Esophagus muscularis mucosa (tissue), 3 donors: ENCODE data around the gene MEG3.

ENCODE experiments used
- POLR2A ChIP-seq: fragments of 450-650 bp; IDR thresholded peaks from one replicate; pipeline ENCODE4 v1.6.1; 2017; ENCODE audit warnings: antibody characterized with exemption, moderate library complexity, mild to moderate bottlenecking, low read depth
- POLR2AphosphoS5 ChIP-seq, 2 donors: sonication (generic); formaldehyde crosslinking; IDR thresholded peaks; one replicate each; pipeline ENCODE4 v1.6.1; 2017; ENCODE audit warnings: antibody characterized with exemption in 2 of 2
- TF ChIP-seq, protein P1 (sequence below), 3 experiments: fragments of 200-600 bp in 2 of 3; fragments of 450-650 bp in 1 of 3; sonication (generic) in 2 of 3; IDR thresholded peaks; one replicate each; pipeline ENCODE4 v1.5.1; 2017 to 2019; ENCODE audit warnings: antibody characterized with exemption in 3 of 3, mild to moderate bottlenecking in 2 of 3, moderate library complexity in 1 of 3

DNA sequence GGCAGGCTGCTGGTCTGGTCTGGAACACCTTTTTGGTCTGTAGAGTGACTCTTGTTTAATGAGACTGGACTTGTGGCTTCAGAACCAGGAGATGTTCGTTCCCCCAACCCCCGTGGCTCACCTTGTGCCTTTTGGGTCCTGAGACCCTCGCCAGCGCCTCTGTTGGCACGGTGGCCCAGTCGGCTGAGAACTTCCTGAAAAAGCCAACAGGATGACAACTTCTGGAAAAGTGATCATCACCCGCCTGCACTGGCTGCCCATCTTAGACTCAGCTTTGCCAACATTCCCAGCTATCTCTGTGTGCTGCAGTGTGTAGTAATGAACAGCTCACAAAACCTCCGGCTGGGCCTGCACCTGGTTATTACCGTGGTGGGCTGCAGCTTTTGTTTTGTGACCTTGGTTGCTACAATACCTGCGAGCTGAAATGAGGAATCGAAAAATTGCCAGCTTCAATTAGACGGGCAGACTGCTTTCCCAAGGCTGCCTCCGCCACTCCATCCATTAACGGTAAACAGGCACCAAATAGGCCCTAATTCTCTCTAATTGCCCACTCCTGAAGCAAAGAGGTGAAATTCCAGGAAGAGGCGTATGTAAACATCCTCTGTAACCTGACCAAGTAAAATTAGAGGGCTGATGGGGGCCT lies 16.0 kb downstream of the MEG3 start:
- TF ChIP-seq POLR2A, result no peak
- no peak for TF ChIP-seq POLR2AphosphoS5 (IDR thresholded peaks at IDR 0.05)
- TF ChIP-seq, protein P1, sequence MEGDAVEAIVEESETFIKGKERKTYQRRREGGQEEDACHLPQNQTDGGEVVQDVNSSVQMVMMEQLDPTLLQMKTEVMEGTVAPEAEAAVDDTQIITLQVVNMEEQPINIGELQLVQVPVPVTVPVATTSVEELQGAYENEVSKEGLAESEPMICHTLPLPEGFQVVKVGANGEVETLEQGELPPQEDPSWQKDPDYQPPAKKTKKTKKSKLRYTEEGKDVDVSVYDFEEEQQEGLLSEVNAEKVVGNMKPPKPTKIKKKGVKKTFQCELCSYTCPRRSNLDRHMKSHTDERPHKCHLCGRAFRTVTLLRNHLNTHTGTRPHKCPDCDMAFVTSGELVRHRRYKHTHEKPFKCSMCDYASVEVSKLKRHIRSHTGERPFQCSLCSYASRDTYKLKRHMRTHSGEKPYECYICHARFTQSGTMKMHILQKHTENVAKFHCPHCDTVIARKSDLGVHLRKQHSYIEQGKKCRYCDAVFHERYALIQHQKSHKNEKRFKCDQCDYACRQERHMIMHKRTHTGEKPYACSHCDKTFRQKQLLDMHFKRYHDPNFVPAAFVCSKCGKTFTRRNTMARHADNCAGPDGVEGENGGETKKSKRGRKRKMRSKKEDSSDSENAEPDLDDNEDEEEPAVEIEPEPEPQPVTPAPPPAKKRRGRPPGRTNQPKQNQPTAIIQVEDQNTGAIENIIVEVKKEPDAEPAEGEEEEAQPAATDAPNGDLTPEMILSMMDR (IDR thresholded peaks at IDR 0.05), result no peak
